Activated T-helper 1 cell treated with Interleukin-2 at 50 U/mL for 16 hours (primary cell): ENCODE results near the gene FAM163B.

Experiments
- DNase-seq: peaks from one replicate; pipeline ENCODE4 v3.0.0-alpha.2; 2020; ENCODE audit warnings: low read depth

Gene FAM163B

GRCh38 chr9:133581011-133581410, 28.2 kb downstream of the FAM163B start:
- no peak for DNase-seq

DNA sequence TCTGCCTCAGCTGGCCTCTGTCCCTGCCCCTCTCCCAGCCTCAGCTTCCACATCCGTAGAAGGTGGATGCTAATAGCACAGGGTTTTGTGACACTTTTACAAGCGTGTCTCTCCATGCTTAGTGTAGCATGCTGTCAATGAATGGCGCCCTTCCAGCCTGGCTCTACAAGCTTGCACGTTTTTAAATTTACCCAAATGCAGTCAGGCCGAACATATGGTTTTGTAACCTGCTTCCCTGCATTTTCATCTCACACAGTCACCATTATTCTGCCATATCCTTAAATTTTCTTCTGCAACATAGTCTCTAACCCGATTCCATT, 28.8 kb downstream of the FAM163B start:
- DNase-seq: no peak

DNA sequence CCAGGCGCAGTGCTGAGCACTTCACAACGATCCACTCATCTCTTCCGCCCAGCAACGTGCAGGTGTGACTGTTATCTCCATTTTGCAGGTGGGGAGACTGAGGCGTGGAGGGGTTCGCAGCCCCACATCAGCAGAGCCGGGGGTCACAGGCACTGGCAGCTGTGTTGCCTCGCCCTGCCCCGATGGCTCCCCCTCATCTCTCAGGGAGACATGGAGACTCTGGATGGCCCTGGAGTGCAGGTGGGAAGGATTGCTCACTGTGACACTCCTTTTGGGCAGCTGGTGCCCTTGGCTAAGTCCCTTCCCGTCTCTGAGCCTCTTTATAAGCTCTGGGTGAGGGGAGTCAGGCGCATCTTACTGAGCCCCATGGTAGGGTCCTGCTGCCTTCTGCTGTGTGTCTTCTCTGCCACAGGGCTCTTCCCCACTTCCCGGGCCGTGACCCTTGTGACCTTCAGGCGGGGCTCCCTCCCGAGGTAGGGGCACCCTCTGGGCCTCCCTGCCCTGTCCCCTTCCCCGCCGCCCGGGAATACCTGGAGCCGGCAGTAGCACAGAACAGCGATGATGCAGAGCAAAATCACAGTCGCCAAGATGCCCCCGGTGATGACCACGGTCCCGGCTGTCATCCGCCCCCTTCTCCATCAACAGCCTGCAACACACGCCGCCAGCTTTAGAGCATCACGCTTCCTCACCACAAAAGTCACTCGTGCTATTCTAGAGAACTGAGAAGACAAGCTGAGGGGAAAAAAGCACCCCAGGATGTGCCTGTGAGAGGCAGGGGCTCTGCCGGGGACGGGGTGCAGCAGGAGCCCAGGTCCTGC, 29.4 kb downstream of the FAM163B start:
- no peak for DNase-seq

- DNase-seq: no peak
Measured at GRCh38 chr9:133578524-133579441, 30.4 kb downstream of the FAM163B start.

DNA sequence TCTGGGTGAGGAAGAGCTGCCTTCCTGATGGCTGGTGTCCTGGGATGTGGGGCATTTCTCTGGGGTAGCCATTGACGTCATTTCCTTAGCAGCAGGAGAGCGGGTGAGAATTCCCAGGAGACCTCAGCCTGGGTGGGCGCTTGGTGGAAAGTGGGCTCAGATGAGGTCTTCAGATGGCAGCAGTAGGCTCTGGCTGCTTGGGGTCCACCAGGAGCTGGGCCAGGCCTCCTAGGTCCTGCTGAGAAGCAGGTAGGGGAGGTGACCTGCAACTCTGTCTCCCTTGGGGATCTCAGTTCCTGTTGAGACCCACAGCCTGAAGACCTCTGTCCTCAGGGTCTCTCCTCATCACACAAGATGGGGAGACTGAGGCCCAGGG, 31.5 kb downstream of the FAM163B start:
- no peak for DNase-seq

DNA sequence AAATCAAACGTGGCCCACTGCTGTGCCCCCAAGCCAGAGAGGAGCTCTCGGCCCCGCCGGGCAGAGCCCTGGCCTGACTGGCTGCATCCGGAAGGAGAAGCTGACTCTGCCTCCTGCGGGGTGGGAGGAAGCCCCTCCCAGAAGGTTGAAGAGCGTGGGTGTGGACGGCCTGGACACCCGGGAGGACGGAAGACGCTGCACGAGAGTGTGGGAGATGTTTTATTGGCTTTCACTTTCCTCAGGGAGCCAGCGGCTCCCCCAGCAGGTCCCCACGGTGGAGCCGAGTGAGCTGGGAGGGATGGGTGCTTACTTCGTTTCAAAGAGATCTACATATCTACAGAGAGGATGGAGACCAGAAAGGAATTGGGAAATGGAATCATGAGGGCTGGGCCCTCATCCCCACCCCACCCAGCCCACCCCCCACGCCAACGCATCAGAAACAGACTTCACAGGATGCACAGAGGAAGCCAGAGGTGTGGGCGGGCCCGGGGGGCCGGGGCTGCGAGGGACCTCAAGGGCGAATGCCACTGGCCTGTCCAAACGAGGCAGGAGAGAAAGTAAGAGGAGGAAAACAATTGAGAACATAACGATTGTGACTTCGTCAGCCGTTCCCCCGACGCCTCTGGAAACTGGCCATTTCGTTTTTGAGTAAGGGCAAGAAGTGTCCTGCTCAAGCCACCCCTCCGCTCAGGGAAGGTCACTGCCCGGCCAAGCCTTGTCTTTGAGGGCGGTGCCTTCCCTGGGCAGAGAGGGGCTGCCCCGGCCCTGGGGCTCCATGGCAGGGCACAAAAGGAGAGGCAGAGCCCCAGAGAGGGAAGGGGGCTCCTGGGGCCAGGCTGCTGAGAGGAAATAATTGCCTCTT, 32.1 kb downstream of the FAM163B start:
- DNase-seq: no peak

DNA sequence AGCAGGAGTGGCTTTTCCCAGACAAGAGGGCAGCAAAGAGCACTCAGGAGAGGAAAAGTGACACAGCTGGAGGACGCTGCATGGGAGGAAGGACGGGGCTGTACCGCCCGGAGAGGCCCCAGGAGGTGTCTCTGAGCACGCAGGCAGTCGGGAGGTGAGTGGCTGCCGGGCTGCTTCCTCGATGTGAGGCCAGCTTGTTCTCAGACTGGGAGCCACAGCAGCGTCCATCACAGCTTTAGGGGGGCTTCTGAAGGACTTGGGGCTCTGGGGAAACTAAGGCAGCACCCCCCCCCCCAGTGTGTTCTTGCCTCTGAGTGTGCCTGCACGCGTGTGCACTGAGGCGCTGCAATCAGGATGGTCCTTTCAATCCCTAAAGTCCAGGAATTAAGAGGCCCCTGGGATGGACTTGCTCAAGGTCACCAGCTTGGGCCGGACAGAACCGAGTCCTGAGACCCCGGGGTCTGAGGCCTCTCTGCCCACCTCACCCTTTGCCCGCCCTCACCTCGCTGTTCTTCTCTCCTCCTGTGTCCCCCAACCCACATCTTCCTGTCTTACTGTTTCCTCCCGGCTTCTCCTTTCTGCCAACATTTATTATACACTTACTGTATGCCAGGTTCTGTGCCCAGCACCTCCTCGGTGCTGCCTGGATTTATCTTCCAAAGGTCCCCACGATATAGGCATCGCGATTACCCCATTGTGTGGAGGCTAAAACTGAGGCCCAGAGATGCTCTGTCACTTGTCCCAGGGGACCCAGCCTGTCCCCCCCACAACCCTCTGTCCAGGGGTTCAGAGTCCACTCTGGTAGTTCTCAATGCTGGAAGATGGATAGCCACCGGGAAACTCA, 32.9 kb downstream of the FAM163B start:
- no peak for DNase-seq

GRCh38 chr9:133575186-133576030, 33.8 kb downstream of the FAM163B start:
- no peak for DNase-seq

DNA sequence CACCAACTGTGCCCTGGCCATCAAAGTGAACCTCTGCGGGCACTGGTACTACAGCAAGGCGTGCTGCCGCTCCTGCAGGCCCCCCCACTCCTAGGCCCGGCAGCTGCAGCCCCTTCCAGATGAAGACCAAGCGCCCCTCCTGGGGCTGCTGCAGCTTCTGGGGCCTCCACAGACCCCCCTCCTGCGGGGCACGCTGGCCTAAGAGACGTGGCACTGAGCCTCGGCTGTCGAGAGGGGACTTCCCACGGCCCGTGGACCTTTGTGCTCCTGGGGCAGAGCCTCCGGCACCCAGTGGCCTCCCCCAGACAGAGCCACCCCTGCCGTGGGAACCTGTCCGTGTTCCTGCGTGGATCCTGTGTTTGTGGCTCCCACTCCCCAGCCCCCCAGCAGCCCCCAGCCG, 34.4 kb downstream of the FAM163B start:
- no peak for DNase-seq

GRCh38 chr9:133573791-133574515, 35.2 kb downstream of the FAM163B start:
- DNase-seq: no peak

DNA sequence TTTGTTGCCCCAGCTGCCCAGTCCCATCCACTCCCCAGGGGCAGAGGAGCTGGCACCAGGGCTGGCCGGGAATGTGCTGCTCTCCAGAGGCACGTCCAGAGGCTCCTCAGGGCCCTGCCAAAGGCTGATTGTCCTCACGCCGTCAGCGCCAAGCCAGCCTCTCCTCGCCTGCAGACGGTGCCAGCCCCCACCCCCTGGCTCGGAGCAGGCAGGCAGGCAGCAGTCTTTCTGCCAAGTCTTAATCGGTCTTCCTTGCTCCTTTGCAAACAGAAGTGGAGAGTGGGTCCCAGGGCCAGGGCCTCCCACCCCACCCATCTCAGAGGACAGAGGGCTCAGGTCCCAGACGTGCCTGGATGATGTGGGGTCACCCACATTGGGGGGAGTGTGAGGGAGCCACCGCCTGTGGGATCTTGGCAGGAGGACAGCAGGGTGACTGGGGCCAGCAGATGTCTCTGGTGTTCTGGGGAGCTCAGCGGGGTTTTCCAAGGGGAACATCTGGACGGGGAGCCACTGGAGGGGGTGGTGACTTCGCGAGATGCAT, 36.3 kb downstream of the FAM163B start:
- DNase-seq: no peak

DNA sequence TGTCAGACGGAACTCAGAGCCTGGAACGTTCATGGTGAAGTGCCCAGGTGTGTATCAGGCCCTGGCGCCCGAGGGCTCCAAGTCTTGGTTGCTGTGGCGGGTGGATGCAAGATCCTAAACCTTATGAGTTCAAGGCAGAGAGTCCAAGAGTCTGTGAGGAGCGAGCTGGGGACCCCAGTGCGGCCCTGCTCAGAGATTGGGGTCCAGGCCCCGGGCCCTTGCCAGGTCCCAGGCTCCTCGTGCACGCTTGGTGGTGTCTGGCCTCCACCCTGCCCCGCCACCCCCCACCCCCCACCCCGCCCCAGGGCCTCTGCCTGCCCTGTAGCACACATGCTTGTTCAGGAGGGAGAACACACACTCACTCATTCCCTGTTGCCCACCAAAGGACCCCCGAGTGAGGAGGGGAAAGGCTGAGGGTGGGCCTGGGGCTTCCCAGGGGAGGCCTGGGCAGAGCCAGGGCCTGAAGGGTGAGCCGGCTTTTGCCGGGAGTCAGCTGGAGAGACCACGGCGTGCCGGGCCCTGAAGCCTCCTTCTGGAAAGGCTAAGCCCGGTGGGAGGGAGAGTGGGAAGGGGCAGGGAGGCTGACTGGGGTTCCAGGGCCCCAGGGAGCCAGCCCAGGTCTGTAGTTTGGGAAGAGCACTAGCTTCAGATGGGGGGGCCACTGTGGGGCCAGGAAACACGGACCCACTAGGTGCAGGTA, 37.1 kb downstream of the FAM163B start:
- no peak for DNase-seq

DNA sequence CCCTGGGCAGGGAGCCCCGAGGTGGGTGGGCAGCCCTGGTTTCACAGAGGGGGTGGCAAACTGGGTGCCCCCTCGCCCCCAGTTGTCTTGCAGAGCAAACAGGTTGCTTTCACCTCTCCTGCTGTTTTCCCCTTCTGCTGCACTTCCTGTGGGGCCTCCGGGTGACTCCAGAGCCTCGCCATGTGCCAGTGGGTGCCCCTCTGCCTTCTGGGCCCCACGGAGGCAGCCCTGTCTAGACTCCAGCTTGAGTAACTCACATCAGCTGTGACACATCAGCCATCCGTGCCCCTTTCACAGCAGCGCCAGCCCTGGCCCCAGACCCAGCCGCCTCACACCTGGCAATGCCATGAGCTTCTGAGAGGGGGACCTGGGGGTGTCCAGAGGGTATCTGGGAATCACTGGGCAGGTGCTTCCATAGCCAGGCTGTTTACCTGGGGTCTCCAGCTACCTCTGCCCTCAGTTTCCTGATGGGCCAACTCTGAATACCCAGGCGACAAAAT, 37.7 kb downstream of the FAM163B start:
- no peak for DNase-seq

- no peak for DNase-seq
Measured at GRCh38 chr9:133570691-133571080, 38.5 kb downstream of the FAM163B start.

GRCh38 chr9:133569891-133570690, 39.1 kb downstream of the FAM163B start:
- DNase-seq: no peak

DNA sequence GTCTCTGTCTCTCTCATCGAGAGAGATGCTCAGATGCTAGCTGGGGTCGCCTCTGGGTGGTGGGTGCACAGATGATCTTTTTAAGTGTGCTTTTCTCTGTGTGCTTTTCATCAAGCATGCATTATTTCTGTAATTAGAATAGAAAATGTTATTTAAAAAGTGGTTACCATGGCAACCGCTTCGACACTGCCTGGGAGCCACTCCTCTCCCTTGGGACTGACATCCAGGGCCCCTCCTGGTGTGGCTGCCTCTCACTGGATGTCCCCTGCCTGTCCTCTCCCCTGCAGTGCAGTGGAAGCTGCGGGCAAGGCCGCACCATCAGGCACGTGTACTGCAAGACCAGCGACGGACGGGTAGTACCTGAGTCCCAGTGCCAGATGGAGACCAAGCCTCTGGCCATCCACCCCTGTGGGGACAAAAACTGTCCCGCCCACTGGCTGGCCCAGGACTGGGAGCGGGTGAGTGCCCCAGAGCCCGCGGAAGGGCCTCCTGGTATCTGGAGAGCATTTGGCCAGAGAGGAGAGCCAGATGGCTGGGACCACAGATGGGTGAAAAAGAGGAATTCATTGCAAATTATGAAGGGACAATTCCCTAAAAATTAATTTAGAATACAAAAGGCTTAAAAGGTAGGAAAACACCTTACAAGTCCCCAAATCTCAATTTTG, 39.9 kb downstream of the FAM163B start:
- DNase-seq: no peak

DNA sequence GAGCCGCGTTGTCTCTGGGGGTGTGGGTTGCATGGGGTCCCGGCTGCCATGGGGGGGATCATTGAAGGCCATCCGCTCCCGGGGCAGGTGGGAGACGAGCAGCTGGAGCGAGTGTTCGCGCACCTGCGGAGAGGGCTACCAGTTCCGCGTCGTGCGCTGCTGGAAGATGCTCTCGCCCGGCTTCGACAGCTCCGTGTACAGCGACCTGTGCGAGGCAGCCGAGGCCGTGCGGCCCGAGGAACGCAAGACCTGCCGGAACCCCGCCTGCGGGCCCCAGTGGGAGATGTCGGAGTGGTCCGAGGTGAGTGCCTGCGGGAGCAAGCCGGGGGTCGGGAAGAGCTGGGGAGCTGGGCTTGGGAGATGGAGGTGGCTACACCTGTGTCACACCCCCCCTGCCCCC, 41.0 kb downstream of the FAM163B start:
- no peak for DNase-seq
